GM18907 (cell line): Measurements from ENCODE around the gene CTNNA2.

Source experiments
- ATAC-seq: cut with Tn5 transposase; IDR thresholded peaks from one replicate; pipeline ENCODE4 v1.9.1; 2021; ENCODE audit warnings: mild to moderate bottlenecking, moderate library complexity; ENCODE audit not compliant: unreplicated experiment

Gene CTNNA2

GRCh38 chr2:79915455-79915854, 402.6 kb downstream of the CTNNA2 start:
- ATAC-seq: no peak

- no peak for ATAC-seq
These were observed 403.4 kb downstream of the CTNNA2 start for GRCh38 chr2:79916285-79916684.

GRCh38 chr2:79920512-79921076, 407.7 kb downstream of the CTNNA2 start:
- ATAC-seq: no peak

- no peak for ATAC-seq
These were observed 416.8 kb downstream of the CTNNA2 start for GRCh38 chr2:79929624-79930023.

GRCh38 chr2:79935046-79935732, 422.3 kb downstream of the CTNNA2 start:
- no peak for ATAC-seq

- peak; percentile 84 for ATAC-seq
These were observed 423.2 kb downstream of the CTNNA2 start for GRCh38 chr2:79935771-79936657.

- no peak for ATAC-seq
These were observed 423.9 kb downstream of the CTNNA2 start for GRCh38 chr2:79936715-79937114.

GRCh38 chr2:79938648-79939047, 425.8 kb downstream of the CTNNA2 start:
- no peak for ATAC-seq

GRCh38 chr2:79940364-79940763, 427.5 kb downstream of the CTNNA2 start:
- ATAC-seq: no peak

- no peak for ATAC-seq
These were observed 428.3 kb downstream of the CTNNA2 start for GRCh38 chr2:79941179-79941578.

GRCh38 chr2:79944205-79944604, 431.4 kb downstream of the CTNNA2 start:
- ATAC-seq: no peak

GRCh38 chr2:79945653-79946445, 433.0 kb downstream of the CTNNA2 start:
- no peak for ATAC-seq

- ATAC-seq: no peak
These were observed 434.9 kb downstream of the CTNNA2 start for GRCh38 chr2:79947751-79948150.

- no peak for ATAC-seq
These were observed 437.7 kb downstream of the CTNNA2 start for GRCh38 chr2:79950526-79950925.

- ATAC-seq: no peak
These were observed 439.8 kb downstream of the CTNNA2 start for GRCh38 chr2:79952616-79953015.

GRCh38 chr2:79960035-79960434, 447.2 kb downstream of the CTNNA2 start:
- no peak for ATAC-seq

- ATAC-seq: no peak
These were observed 447.7 kb downstream of the CTNNA2 start for GRCh38 chr2:79960519-79960918.

GRCh38 chr2:79964966-79965365, 452.1 kb downstream of the CTNNA2 start:
- no peak for ATAC-seq

- ATAC-seq: no peak
These were observed 453.5 kb downstream of the CTNNA2 start for GRCh38 chr2:79966369-79966768.

- no peak for ATAC-seq
These were observed 454.0 kb downstream of the CTNNA2 start for GRCh38 chr2:79966882-79967281.

GRCh38 chr2:79971807-79972206, 459.0 kb downstream of the CTNNA2 start:
- no peak for ATAC-seq
